ENCODE measurements around the gene PCSK6.
"Not testable (repeated sequence)": the region's sequence is repeated elsewhere in the genome, so short reads cannot be mapped to it uniquely, and the experiment has no call there.

The PCSK6 gene

GRCh38 chr15:101429646-101430045 lies 59.9 kb downstream of the PCSK6 start:
- DNase-seq (ENCODE audit: low read depth) = no peak

GRCh38 chr15:101429191-101429590 lies 60.3 kb downstream of the PCSK6 start:
- DNase-seq (ENCODE audit: low read depth) = no peak

- no peak for DNase-seq (ENCODE audit: low read depth)
These were observed 60.7 kb downstream of the PCSK6 start for GRCh38 chr15:101428758-101429157.

DNA sequence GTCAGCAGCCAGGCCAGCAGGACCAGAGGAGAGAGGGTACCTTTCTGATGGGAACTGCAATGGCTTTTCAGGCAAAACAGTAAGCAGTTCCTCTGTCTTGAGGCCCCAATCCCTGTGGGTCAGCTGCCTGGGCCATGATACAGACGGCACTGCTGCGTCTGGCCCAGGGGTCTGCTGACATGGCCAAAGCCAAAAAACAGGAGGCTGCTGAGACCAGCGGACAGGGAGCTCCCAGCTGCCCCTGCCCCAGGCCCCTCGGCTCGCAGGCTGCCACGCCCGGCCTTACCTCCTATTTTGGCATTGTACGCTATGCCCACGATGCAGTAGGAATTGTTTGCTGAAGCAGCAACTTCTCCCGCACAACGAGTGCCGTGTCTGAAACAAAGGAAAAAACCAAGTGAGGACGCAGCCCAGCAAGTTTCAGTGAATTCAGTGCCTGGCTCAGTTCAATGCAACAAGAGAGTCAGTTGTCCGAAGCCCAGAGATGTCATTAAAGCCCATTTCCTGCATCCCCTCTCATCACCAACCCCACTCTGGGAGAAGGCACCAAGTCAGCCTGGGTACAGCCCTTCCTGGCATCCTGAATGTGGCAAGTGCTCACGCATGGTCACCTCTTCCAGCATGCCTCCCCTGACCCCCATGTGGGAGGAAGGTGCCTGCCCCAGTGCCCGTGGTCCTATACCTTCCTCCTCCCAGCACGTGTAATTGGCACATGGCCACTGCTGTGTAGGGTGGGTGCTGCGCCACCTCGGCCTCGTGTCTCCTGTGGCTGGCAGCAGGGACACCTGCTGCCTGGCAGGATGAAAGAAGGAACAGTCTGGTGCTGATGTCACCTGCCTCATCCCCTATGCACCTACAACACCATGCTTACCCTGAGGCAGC lies 61.7 kb downstream of the PCSK6 start:
- DNase-seq (ENCODE audit: low read depth) = no peak

- DNase-seq (ENCODE audit: low read depth) = no peak
These were observed 62.7 kb downstream of the PCSK6 start for GRCh38 chr15:101426761-101427333.

- no peak for DNase-seq (ENCODE audit: low read depth)
These were observed 63.6 kb downstream of the PCSK6 start for GRCh38 chr15:101425787-101426365.

GRCh38 chr15:101424984-101425383 lies 64.5 kb downstream of the PCSK6 start:
- DNase-seq (ENCODE audit: low read depth) = no peak

DNA sequence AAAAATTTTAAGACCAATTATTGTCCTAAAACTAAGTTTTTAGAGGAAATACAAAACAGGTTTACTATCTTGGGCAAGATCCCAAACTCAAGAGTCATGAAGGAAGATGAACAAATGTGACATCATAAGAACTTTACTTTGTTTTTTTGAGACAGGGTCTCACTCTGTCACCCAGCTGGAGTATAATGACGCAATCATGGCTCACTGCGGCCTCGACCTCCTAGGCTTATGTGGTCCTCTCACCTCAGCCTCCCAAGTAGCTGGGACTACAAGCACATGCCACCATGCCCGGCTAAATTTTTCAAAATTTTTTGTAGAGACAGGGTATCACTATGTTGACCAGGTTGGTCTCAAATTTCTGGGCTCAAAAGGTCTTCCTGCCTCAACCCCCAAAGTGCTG lies 69.3 kb downstream of the PCSK6 start:
- no peak for DNase-seq (ENCODE audit: low read depth)

GRCh38 chr15:101416475-101416874 lies 73.0 kb downstream of the PCSK6 start:
- DNase-seq (ENCODE audit: low read depth) = not testable (repeated sequence)

DNA sequence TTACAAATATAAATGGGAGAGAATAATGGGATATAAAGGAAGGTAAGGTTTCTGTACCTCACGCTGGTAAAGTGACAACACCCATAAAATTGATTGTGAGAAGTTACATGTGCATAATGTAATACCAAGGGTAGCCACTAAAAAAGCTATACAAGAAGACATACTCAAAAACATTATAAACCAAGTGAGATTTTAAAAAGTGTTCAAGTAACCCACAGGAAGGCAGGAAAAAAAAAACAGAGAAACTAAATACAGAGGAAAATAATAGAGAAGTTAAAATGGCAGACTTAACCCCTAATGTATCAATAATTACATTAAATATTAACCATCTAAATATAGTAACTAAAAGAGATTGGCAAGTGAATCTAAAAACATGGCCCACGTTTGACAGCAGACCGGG lies 76.3 kb downstream of the PCSK6 start:
- DNase-seq (ENCODE audit: low read depth) = no peak

GRCh38 chr15:101411581-101411980 lies 77.9 kb downstream of the PCSK6 start:
- DNase-seq (ENCODE audit: low read depth) = no peak

DNA sequence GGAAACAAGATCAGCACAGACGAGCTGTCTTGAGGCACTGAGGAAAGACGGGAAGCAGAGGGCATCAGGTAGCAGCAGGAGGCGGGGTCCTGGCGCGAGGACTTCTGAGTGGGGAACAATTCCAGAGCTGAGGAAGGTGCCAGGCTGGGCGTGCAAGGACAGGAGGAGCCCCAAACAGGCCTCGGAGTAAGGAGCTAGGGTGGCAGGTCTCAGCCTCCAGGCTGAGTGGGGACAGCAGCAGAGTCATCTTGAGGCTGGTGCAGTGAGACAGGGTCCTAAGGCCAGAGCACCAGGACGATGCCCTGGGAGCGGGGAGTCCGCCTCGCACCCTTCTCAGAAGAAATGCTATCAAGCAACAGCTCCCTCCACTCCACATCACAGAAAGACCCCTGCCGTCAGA lies 78.4 kb downstream of the PCSK6 start:
- no peak for DNase-seq (ENCODE audit: low read depth)

DNA sequence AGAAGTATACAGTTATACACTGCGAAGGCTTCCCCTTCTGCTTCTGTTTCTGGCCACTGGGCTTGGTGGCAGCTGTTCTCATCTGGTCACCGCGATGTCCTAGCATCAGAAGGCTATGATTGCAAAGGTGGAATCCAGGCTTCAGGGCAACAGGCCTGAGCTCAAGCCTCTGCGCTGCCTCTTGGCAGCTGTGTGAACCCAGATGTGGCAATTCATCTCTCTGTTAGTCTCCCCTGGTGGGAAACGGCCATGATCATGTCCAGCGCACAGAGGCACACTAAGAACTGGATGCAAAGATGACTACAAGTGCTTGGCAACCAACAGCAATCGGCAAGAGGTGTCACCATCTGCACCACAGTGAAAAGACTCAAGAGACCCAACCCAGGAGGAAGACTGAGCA lies 78.9 kb downstream of the PCSK6 start:
- no peak for DNase-seq (ENCODE audit: low read depth)

DNA sequence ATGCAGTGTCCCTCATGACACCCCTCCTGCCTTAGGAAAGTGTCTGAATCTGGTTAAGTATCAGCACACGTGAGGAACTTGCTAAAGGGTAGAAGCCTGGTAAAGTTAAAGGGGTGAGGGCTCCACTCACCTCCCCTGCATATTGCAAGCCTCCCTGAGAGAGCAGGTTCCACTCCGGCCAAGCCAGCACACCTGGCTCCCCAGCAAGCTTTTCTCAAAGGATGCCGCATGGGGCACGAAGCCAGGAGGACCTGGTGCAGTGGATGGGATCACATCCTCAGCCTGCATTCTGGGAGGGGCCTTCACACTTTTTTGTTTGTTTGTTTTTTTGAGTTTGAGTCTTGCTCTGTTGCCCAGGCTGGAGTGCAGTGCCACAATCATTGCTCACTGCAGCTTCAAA lies 79.9 kb downstream of the PCSK6 start:
- no peak for DNase-seq (ENCODE audit: low read depth)

DNA sequence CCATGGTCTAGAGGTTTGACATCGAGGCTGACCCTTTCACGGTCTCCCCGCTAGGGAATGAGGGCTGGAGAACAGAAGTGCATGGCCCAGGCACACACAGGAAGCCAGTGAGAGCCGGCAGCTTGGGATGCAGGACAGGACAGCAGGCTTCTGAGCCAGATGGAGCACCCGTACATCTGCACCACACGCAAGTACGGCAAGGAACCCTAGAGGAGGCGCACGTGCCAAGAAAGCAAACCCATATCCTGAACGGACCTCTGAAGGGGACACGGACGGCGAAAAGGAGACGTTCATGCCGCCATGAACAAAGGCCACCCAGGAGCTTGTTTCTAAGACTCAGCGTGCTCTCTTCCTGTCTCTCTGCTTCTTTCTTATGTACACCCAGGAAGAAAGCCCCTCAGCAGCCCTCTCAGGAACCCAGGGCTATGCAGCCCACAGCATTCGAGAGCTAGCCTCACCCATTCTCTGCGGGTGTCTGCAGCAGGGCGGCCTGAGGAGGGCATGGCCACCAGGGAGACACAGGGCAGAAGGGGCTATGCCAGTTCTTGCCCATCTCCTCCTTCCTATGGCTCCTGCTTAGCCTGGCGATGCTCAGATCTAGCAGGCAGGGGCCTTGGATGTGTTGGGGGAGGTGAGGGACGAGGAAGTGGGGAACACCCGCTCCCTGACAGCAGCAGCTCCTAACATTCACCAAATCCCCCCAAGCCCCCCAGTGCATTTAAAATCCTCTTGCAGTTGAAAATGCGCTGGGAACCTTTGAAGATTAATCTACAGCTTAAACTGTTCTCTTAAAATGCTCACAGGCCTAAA lies 81.3 kb downstream of the PCSK6 start:
- DNase-seq (ENCODE audit: low read depth) = no peak

DNA sequence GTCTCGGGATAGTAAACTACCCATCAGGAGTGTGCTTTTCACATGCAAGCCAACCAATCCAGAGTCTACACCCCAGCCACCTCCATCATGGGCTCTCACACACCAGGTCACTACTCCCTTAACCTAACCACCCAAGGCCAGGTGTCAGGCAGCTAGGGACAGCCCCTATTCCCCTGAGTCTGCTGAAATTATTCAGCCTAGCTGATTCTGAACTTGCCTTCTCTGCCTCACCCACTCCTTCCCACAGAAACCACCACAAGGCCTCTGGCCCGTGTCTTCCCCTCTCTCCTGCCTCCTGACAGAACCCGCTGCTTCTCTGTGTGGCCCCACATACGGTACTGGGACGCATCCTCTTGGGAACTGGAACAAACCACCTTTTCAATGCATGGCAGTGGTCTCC lies 82.1 kb downstream of the PCSK6 start:
- no peak for DNase-seq (ENCODE audit: low read depth)

DNA sequence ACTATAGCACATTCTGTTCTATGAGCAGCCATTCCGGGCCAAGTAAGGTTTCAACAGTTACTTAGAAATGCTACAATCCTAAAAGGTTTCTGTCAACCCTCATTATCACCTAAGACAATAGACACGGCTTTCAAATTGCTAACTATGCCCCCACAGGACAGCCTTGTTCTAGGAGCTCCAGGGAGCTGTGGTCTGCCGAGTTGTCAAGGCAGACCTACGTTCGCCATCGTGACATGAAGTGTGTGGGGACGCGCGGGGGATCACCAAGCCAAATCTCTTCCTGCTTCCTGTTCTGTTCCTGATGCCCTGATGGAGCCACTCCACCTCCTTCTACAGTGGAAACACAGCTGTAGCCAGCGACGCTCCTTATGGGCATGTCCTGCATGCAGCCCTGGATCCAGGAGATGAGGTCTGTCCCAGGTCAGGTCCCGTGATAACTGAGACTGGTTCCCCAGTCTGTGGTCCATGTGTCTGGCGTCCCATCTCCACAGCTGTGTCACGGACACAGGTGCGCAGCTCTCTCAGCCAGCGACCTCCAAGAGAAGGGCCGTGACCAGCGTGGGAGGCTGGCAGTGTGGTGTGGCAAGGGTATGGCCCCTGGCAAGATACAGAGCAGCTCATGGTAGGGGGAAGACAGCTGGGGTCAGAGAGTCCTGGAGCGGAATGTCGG lies 82.8 kb downstream of the PCSK6 start:
- no peak for DNase-seq (ENCODE audit: low read depth)

DNA sequence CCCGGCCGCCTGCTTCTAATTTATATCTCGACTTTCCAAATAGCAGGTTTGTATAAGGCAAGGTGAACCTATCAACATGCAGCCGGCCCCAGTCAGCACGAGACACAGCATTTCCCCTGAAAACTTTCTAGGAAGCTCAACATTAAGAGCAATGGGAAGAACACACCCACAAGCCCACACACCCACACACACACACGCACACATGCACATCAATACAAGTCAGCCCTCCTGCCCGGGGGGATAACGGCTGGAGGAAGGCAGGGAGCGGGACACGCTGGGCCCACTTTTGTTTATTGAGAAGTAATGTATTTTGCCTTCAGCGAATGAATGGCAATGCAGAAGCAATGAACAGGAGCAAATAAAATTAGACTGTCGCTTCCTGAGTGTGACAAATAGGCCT lies 83.5 kb downstream of the PCSK6 start:
- DNase-seq (ENCODE audit: low read depth) = no peak

DNA sequence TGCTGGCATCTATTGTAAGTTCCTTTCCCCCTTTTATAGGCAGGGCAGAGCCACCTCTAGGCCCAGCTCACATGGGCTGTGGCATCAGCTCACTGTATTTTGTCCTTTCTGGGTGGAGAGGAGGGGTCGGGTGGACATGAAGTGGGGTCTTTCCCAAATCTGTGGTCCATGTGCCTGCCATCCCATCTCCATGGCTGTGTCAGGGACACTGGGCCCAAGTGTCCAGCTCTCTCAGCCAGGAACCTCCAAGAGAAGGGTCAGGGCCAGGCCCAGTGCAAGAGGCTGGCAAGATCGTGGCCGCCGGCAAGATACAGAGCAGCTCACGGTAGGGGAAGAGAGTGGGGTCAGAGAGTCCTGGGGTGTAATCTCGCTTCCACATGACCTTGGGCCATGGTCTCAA lies 85.3 kb downstream of the PCSK6 start:
- DNase-seq (ENCODE audit: low read depth) = no peak

DNA sequence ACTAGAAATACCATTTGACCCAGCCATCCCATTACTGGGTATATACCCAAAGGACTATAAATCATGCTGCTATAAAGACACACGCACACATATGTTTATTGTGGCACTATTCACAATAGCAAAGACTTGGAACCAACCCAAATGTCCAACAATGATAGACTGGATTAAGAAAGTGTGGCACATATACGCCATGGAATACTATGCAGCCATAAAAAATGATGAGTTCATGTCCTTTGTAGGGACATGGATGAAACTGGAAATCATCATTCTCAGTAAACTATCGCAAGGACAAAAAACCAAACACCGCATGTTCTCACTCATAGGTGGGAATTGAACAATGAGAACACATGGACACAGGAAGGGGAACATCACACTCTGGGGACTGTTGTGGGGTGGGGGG lies 86.6 kb downstream of the PCSK6 start:
- DNase-seq (ENCODE audit: low read depth) = not testable (repeated sequence)

- no peak for DNase-seq (ENCODE audit: low read depth)
These were observed 88.2 kb downstream of the PCSK6 start for GRCh38 chr15:101401286-101401685.

DNA sequence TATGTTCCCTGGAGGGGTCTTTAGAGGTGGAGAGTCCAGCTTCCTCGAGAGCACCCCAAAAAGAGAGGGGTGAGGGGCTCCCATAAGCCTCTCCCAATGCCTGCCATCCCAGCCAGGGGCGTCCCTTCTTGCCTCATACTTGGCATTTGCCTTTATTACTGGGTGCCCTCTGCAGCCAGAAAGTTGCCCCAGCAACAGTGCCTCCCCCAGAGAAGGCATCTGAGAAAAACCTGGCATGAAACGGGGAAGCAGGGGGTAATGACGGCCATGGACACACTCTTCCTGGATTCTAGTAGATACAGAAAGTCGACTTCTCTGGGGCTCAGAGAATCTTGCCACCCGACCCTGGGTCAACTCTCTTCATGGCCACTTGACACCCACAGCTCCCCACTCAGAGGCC lies 90.1 kb downstream of the PCSK6 start:
- DNase-seq (ENCODE audit: low read depth) = no peak

All from stimulated activated CD8-positive, alpha-beta memory T cell treated with anti-CD3 and anti-CD28 coated beads, Interleukin-15, amount 100 ng/mL, for 1 hour (primary cell).